ENCODE results near the gene PFKFB3. TPM values are rescaled to one million over a fixed set of nuclear protein-coding genes. Genes with fewer than 3 reads are reported as not detected.

PFKFB3 gene
- polyA plus RNA-seq, 1 experiment, result 30.7 TPM

DNA sequence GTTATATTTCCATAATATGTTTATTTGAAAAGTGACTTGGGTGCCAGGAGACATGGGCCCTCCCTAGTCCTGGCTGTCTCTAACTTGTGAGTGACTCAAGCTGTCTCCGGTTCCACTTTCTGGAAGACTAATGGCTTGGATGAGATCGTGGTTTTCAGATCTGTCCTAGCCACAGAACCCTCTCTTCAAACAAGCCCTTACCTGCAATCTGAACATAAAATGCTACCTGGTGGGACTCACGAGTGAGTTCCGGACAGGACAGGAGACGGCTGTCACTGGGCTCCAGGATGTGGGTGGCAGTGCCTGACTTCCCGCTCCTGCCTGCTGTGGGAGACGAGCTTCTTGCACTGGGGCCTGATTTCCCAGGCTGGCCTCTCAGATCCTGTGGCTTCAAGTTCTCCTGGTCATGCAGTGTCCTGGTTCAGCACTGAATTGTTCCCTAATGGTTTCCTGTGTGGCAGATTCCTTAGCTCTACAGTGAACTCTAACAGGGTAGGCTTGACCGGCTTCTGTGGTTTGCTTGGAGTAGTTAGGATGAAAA lies 26.0 kb upstream of the PFKFB3 start:
- H3K27me3 ChIP-seq (ENCODE audit: control insufficient read depth, insufficient read depth, low read length), result no peaks in the 10 kb centered on the region
- no peak for DNase-seq (ENCODE audit: low read depth)
- no peak for TF ChIP-seq CTCF (IDR thresholded peaks at IDR 0.05; ENCODE audit: insufficient read depth, low read depth, low read length)
- CTCF ChIA-PET, result no interaction called here
- H3K36me3 ChIP-seq (ENCODE audit: control insufficient read depth, insufficient read depth, low read length), result no peaks in the 10 kb centered on the region
- POLR2A ChIA-PET, result no interaction called here
- H3K4me3 ChIP-seq (ENCODE audit: low read depth, low read length), result no peak overlapping the region

GRCh38 chr10:6177880-6178281 lies 24.9 kb upstream of the PFKFB3 start:
- no peak for DNase-seq (ENCODE audit: low read depth)
- CTCF ChIA-PET, result interaction anchor here (0.9 kb wide), 1 partner anchor 24 kb away, joined by 3 read pairs; no protein-coding TSS in a partner anchor

GRCh38 chr10:6178581-6178980 lies 24.2 kb upstream of the PFKFB3 start:
- no peaks in the 10 kb centered on the region for H3K27me3 ChIP-seq (ENCODE audit: control insufficient read depth, insufficient read depth, low read length)
- H3K4me3 ChIP-seq (ENCODE audit: low read depth, low read length), result no peak overlapping the region
- no peak for TF ChIP-seq CTCF (IDR thresholded peaks at IDR 0.05; ENCODE audit: insufficient read depth, low read depth, low read length)
- no peak for DNase-seq (ENCODE audit: low read depth)
- ChIA-PET POLR2A (no interaction called here), CTCF (interaction anchor here (0.6 to 0.9 kb wide), 2 partner anchors 23 to 789 kb away, joined by 3 read pairs; no protein-coding TSS in a partner anchor)
- no peaks in the 10 kb centered on the region for H3K36me3 ChIP-seq (ENCODE audit: control insufficient read depth, insufficient read depth, low read length)

More at GRCh38 chr10:6177880-6178281, 24.9 kb upstream of the PFKFB3 start:
- H3K27me3 ChIP-seq (ENCODE audit: control insufficient read depth, insufficient read depth, low read length), result no peaks in the 10 kb centered on the region
- H3K36me3 ChIP-seq (ENCODE audit: control insufficient read depth, insufficient read depth, low read length), result no peaks in the 10 kb centered on the region
- no peak for TF ChIP-seq CTCF (IDR thresholded peaks at IDR 0.05; ENCODE audit: insufficient read depth, low read depth, low read length)
- H3K4me3 ChIP-seq (ENCODE audit: low read depth, low read length), result no peak overlapping the region
- POLR2A ChIA-PET, result interaction anchor here (0.6 kb wide), 1 partner anchor 42 kb away, joined by 4 read pairs; no protein-coding TSS in a partner anchor

GRCh38 chr10:6179078-6179477 lies 23.7 kb upstream of the PFKFB3 start:
- no peak for TF ChIP-seq CTCF (IDR thresholded peaks at IDR 0.05; ENCODE audit: insufficient read depth, low read depth, low read length)
- POLR2A ChIA-PET, result no interaction called here
- H3K36me3 ChIP-seq (ENCODE audit: control insufficient read depth, insufficient read depth, low read length), result no peaks in the 10 kb centered on the region
- no peaks in the 10 kb centered on the region for H3K27me3 ChIP-seq (ENCODE audit: control insufficient read depth, insufficient read depth, low read length)
- CTCF ChIA-PET, result interaction anchor here (0.6 kb wide), 1 partner anchor 789 kb away, joined by 3 read pairs; no protein-coding TSS in a partner anchor
- H3K4me3 ChIP-seq (ENCODE audit: low read depth, low read length), result no peak overlapping the region
- no peak for DNase-seq (ENCODE audit: low read depth)

- no peak for TF ChIP-seq CTCF (IDR thresholded peaks at IDR 0.05; ENCODE audit: insufficient read depth, low read depth, low read length)
- Histone ChIP-seq H3K4me3 (ENCODE audit: low read depth, low read length) (no peak overlapping the region), H3K36me3 (ENCODE audit: control insufficient read depth, insufficient read depth, low read length) (no peaks in the 10 kb centered on the region), H3K27me3 (ENCODE audit: control insufficient read depth, insufficient read depth, low read length) (no peaks in the 10 kb centered on the region)
- CTCF ChIA-PET, result interaction anchor here (0.6 kb wide), 1 partner anchor 382 kb away, joined by 3 read pairs; no protein-coding TSS in a partner anchor
- DNase-seq (ENCODE audit: low read depth), result no peak
- POLR2A ChIA-PET, result no interaction called here
Observed at GRCh38 chr10:6180480-6181110, 22.1 kb upstream of the PFKFB3 start.

Measured in BJ (cell line).